ENCODE results near the gene DLGAP1. TPM values are rescaled to one million over a fixed set of nuclear protein-coding genes. Genes with fewer than 3 reads are reported as not detected.

The DLGAP1 gene
- total and polyA plus RNA-seq, 2 experiments from 2014 or later, result 17.0 to 48.5 TPM

GRCh38 chr18:3879836-3880120, 575.3 kb downstream of the DLGAP1 start:
- TF ChIP-seq NANOG (IDR thresholded peaks at IDR 0.05; ENCODE audit: borderline replicate concordance), result no peak
- no peak for TF ChIP-seq REST (IDR thresholded peaks at IDR 0.05; ENCODE audit: unreplicated experiment)
- TF ChIP-seq CTCF (conservative IDR thresholded peaks at IDR 0.05; ENCODE audit: low read depth in 2 of 2), result no peak
- TF ChIP-seq ZNF331 (CRISPR knock-in tag; IDR thresholded peaks at IDR 0.05; ENCODE audit: low read depth), result no peak
- no peak for TF ChIP-seq JUNB (IDR thresholded peaks at IDR 0.05; ENCODE audit: unreplicated experiment)
- TF ChIP-seq CREB1 (CRISPR knock-in tag; IDR thresholded peaks at IDR 0.05; ENCODE audit: low read depth), result no peak
- no peak for TF ChIP-seq EZH2 (IDR thresholded peaks at IDR 0.05; ENCODE audit: low read depth, unreplicated experiment)
- TF ChIP-seq ZNF462 (CRISPR knock-in tag; IDR thresholded peaks at IDR 0.05), result no peak
- TF ChIP-seq ZNF114 (CRISPR knock-in tag; IDR thresholded peaks at IDR 0.05), result no peak
- TF ChIP-seq POLR2AphosphoS5 (IDR thresholded peaks at IDR 0.05; ENCODE audit: low read depth), result no peak
- TF ChIP-seq STAT1 (IDR thresholded peaks at IDR 0.05; ENCODE audit: unreplicated experiment), result no peak
- TF ChIP-seq EZH2phosphoT487 (IDR thresholded peaks at IDR 0.05; ENCODE audit: unreplicated experiment), result no peak
- TF ChIP-seq ETS1 (IDR thresholded peaks at IDR 0.05), result no peak
- Mint-ChIP-seq H3K4me3 (no peak overlapping the region), H3K4me1 (peaks cover under 1% of the 10 kb centered on the region), H3K36me3 (ENCODE audit: low read depth) (peaks cover 10% of the 10 kb centered on the region), H3K9me3 (no peaks in the 10 kb centered on the region), H3K27ac (no peak overlapping the region), H3K27me3 (ENCODE audit: insufficient read depth, low read depth, poor library complexity) (no peaks in the 10 kb centered on the region)
- no peak overlapping the region for H3K4me2 ChIP-seq
- H3K27ac ChIP-seq (ENCODE audit: low read depth), result no peak overlapping the region
- no peak for ATAC-seq
- H4K20me1 ChIP-seq (replicated peaks; ENCODE audit: insufficient read depth), result no peaks in the 10 kb centered on the region
- H2AFZ ChIP-seq, result no peak overlapping the region
- no peaks in the 10 kb centered on the region for H3K27me3 ChIP-seq (ENCODE audit: insufficient read depth)
- H3K4me1 ChIP-seq (ENCODE audit: insufficient read depth), result no peaks in the 10 kb centered on the region
- no peak for DNase-seq (ENCODE audit: low spot score)
- no peak overlapping the region for H3K4me3 ChIP-seq
- no peaks in the 10 kb centered on the region for H3K36me3 ChIP-seq (ENCODE audit: insufficient read depth)
- H3F3A ChIP-seq (replicated peaks; ENCODE audit: low read depth), result no peaks in the 10 kb centered on the region
- no peaks in the 10 kb centered on the region for H3K79me2 ChIP-seq (replicated peaks; ENCODE audit: insufficient read depth)
- no peaks in the 10 kb centered on the region for H3K9me2 ChIP-seq (ENCODE audit: insufficient read depth)

All from GM23338 (cell line).